ENCODE measurements around the gene XIRP1.

The XIRP1 gene

DNA sequence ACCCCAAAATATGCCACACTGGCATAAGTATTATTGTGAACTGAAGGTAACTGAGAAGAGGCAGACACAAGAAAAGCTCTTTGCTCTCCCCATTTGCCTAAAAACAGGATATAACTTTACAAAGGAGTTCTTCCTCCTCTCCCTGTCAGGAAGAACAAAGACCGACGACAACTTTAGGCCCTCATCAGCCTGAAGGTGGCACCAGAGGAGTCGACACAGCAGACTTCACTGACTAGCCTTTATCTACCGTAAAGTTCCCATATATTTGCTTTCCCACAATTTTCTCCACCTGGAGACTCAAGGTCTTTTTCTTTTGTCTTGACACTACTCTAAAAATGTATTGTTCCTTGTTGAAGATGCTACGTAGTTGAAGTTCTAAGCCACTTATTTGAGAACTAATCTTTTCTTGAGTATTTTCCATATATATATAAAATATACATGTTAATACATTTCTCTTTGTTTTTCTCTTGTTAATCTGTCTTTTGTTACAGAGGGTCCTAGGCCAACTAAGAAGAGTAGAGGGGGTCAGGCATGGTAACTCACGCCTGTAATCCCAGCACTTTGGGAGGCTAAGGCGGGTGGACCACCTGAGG is 16.2 kb upstream of the XIRP1 start:
- DNase-seq (ENCODE audit: low read depth in 3 of 3), result no peak

- no peak for DNase-seq (ENCODE audit: low read depth in 3 of 3)
Observed at GRCh38 chr3:39207361-39208186, 15.2 kb upstream of the XIRP1 start.

- DNase-seq (ENCODE audit: low read depth in 3 of 3), result no peak
Observed at GRCh38 chr3:39205919-39206516, 13.6 kb upstream of the XIRP1 start.

DNA sequence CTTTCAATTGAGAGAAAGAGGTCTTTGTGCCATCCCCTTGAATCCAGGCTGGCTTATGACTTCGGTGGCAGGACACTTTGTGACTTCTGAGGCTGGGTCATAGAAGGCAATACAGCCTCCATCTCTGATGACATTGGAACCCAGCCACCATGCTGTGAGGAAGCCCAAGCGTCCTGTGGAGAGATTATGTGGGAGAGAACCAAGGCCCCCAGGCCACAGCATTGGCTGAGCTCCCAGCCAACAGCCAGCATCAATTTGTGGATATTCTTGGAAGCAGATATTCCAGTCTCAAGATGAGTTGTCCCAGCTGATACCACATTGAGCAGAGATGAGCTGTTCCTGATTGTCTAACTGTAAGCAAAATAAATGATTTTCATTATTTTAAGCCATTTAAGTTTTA is 12.7 kb upstream of the XIRP1 start:
- no peak for DNase-seq (ENCODE audit: low read depth in 3 of 3)

- DNase-seq (ENCODE audit: low read depth in 3 of 3), result no peak
Observed at GRCh38 chr3:39203860-39204259, 11.5 kb upstream of the XIRP1 start.

DNA sequence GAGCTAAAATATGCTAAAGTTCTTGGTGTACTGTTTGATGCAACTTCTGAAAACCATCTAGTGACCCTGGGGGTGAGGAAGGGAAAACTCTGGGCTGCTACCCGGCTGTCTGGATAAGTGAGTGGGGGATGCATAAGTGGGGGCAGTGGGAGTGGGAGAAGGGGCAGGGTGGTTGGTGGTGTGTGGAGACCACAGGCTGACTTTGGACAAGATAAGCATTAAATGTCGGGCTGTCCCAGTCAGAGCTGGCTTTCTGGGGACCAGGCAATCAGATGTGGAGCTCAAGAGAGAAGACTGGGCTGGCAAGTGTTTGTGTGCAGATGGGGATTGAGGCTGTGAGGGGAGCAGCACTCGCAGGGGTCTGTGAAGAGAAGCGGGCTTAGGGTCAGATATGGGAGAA is 11.0 kb upstream of the XIRP1 start:
- no peak for DNase-seq (ENCODE audit: low read depth in 3 of 3)

GRCh38 chr3:39202094-39202493 is 9.7 kb upstream of the XIRP1 start:
- no peak for DNase-seq (ENCODE audit: low read depth in 3 of 3)

DNA sequence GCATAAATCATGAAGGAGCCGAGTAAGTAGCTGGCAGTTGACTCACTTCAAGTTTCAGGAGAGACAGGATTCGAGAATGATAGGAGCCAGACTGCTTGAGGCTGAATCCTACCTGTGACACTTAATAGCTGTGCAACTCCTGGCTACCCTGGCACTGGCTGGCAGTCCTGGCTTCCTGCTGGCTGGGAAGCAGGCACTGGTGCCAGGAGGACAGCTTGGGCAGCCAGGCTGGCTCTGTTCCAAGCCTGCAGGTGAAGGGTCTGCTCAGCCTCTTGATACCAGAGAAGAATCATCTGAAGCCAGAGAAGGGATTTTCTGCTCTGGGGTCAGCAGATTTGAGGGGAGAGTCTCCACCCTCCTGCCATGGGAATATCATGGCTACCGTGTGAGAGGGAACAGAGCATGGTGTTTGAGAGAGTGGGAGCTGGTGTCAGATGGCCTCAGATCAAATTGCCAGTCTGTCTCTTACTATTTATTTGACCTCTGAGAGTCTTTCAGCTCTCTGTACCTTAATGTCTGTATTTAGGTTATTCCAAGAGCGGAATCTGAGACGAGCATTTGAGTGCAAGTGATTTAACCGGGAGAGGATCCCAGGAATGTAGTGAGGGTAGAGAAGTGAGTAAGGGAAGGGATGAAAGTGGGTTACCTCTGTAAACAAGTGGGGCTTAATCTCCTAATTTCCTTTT is 4.4 kb upstream of the XIRP1 start:
- no peak for DNase-seq (ENCODE audit: low read depth in 3 of 3)

DNA sequence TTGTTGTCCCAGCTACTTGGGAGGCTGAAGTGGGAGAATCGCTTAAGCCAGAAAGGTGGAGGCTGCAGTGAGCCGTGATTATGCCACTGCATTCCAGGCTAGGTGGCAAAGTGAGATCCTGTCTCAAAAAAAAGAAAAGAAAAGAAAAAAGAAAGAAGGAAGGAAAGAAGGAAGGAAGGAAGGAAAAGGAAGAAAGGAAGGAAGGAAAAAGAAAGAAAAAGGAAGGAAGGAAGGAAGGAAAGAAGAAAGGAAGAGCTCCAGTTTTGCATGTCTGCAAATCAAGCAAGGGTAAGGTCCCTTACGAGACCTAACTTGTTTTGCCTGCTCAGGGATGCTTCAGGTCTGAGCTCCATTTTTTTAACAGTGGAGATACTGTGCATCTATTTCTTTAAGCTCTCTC is 3.6 kb upstream of the XIRP1 start:
- no peak for DNase-seq (ENCODE audit: low read depth in 3 of 3)

DNA sequence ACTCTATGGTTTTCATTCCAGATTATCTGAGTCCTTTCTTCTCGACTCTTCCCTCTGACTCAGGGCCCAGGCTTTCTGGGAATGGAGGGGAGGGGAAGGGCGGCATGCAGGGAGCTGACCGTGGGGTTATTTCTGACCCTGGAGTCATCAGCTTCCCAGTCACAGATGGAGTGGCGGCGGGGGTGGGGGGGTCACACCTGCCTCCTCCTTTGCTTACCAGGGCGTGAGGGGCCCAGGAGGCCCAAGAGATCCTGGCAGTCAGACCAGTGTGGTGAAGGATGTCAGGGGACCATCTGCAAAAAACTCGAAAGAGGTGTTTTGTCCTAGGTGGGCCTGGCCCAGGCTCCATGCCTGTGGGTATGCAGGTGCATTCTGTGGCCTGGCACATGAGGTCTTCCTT is 996 bp upstream of the XIRP1 start:
- DNase-seq (ENCODE audit: low read depth in 3 of 3), result no peak

GRCh38 chr3:39191773-39192172 is 622 bp downstream of the XIRP1 start:
- DNase-seq (ENCODE audit: low read depth in 3 of 3), result no peak

- DNase-seq (ENCODE audit: low read depth in 3 of 3), result no peak
Observed at GRCh38 chr3:39191111-39191510, 1.3 kb downstream of the XIRP1 start.

DNA sequence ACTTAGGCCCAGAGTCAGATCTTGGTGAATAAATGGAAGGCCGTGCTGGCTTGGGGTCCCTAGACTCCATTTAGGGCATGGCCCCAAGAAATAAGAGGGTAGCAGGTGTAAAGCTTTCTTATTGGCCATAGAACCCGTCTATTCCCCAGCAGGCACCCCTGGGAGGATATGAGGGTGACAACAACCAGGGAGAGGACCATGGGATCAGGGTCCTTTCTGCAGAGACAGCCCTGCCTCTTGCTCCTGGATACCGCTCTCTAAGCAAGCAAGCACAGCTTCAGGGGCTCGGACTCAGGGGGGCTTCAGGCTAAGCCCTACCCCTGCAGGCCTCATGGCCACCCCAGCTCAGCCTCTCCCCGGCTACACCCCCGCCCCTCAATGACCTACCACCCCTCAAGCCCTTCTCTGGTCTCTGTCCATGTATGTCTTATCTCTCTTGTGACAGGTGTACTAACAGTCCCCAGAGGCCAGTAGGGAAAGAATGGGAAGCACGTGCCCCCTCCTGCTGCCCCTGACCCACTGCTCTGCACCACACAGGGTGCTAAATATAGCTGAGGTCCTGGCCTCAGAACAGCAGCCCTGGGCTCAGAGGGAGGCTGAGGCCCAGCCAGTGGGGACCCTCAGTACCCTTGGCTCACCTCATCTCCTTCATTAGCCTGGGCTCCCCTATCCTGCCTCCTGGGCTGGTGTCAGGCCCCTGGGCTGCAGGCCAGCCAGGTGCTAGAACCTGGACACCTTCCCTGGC is 1.9 kb downstream of the XIRP1 start:
- DNase-seq (ENCODE audit: low read depth in 3 of 3), result no peak

DNA sequence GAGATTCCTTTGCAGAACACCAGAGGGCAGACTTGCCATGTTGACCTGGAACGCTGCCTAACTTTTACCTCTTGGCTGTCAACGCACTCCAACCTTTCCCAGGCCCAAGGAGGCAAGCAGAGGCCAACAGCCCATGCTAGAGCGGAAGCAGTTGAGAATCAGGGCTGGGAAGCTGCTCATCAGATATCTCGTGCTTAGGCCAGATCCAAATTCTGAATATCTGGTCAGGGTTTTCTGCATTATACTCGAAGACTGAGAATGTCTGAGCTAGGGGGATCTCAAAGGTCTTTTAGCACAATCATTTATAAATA is 2.5 kb downstream of the XIRP1 start:
- DNase-seq (ENCODE audit: low read depth in 3 of 3), result peak in 1 of 3 donors; percentile 29

DNA sequence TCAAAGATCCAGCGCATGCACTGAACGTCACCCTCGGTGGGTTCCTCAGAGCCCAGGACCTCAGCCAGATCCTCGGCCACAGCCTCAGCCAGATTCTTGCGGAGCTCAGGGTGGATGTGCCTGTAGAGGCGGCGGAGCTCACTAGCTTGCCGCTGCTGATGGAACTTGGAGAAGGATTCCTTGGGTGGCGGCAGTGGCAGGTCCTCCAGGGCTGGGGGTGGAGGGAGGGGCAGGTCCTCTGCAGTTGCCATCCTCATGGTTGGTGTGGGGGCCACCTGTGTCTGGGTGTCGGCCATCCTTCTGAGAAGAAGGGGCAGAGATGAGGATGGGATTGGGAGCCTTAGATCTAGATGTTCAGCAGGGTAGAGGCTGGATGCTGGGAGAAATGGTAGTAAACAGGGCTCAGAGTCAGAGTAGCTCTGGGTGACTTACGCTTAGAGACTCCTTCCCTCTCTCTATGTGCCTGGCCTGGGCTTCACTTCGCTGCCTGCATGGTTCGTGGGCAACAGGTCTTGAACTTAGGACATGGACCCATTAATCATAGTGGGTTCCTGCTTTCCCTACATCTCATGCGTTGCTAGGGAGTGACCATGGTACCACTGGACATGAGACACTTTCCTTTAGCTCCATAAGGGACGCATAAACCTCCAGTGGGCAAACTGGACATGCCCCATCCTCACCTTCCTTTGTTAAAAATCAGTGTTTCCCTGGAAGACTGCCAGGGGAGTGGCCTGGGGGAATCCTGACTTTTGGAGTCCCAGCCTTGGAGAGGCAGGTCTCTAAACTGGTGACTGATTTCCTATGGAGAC is 3.0 kb downstream of the XIRP1 start:
- DNase-seq (ENCODE audit: low read depth in 3 of 3), result no peak

DNA sequence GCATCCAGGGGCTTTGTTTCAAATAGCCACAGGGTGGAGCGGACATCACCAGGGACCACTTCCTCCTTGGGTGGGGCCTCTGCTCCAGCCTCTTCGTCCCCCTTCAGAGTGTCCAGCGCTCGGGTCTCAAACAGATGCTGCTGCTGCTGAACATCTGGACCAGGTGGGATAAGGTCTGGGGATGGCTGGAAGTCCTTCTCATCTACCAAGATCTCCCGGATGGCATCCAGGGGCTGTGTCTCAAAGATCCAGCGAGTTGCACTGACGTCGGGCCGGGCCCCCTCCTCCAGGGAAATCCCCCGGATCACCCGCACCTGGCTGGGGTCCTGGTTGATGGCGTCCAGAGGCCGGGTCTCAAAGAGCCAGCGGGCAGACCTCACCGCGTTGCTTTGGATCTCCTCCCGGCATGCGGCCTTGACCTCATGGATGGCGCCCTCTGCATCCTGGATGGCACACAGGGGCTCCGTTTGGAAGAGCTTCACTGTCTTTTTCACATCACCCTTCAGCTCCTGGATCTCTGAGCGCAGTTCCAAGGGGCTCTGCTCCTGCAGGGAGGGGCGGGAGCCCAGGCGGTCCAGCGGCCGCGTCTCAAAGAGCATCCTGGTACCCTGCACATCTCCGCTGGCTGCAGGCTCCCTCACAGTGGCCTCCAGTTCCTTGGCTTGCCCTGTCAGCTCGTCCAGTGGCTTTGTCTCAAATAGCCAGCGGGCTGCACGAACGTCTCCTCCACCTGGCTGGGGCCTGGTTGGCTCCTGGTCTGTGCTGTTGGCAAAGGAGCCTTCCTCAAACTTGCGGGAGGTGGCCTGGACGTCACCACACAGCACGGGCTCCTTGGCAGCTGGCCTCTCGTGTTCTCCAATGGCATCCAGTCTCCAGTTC is 3.9 kb downstream of the XIRP1 start:
- DNase-seq (ENCODE audit: low read depth in 3 of 3), result no peak

DNA sequence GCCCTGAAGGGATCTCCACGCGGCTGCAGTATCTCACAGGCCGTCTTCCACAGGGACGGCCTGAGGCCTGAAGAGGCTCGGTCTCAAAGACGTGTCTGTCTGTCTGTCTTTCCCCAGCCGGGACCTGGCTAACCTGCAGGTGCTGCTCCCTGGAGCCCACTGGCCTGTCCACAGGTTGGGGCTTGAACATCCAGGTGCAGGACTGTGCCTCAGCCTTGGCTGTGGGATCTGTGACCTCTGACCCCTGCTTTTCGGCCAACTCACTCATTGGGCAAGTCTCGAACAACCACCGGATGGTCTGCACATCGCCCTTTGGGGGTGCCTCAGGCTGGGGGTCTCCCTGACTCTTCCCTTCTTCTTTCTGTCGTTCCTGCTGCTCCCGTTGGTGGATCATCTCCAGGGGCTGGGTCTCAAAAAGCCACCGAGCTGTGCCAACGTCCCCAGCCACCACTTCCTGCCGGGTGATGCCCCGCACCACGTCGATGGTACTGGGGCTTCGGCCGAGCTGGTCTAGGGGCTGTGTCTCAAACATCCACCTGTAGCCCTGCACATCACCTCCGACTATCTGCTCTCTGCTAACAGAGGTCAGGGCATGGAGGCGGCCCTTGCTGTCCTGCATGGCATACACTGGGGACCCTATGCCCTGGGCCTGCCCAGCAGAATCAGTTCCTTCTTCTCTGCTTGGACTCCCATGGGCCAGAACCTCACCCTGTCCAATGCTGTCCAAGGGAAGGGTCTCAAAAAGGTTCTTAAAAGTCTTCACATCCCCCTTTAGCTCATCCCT is 4.8 kb downstream of the XIRP1 start:
- DNase-seq (ENCODE audit: low read depth in 3 of 3), result no peak

- DNase-seq (ENCODE audit: low read depth in 3 of 3), result no peak
Observed at GRCh38 chr3:39186692-39187151, 5.7 kb downstream of the XIRP1 start.

DNA sequence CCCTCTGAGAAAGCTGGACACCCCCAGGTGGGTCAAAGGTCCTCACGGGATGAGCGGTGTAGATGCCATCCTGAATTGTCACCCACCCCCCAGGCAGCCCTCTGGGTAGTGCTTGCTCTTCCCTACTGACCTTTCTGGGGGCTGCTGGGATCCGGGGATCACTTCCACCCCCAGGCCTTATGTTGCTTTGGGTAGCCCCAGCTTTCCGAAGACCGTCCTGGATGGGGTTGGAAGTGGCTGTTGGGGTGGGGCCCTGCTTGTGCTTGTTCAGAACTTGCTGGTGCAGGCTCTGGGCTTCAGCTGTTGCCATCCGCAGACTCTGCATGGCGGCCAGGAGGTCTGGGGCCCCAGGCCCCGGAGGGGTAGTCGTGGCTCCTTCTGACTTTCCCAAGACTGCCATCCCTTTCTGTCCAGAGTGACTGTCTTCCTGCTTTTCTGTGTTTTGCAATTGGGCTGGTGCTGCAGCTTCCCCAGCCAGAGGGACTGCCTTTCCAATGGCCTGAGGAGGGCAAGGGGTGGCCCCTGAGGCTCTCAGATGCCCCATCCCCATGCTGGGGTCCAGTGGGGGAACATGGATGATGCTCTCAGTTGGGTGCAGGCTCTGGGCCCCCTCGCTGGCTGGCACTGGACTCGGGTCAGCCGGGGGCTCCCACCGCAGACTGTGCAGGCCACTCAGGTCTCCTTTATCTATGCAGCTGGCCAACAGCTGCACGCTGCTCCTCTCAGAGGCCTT is 6.3 kb downstream of the XIRP1 start:
- DNase-seq (ENCODE audit: low read depth in 3 of 3), result no peak
